Epidermal melanocyte (primary cell): ENCODE measurements around the gene ATP1B1.
"Not testable (repeated sequence)": the region's sequence is repeated elsewhere in the genome, so short reads cannot be mapped to it uniquely, and the experiment has no call there.

Experiments used
- DNase-seq: peaks from one replicate; pipeline ENCODE4 v3.0.0; 2011; ENCODE audit warnings: low spot score; ENCODE audit not compliant: insufficient read length

The ATP1B1 gene

DNA sequence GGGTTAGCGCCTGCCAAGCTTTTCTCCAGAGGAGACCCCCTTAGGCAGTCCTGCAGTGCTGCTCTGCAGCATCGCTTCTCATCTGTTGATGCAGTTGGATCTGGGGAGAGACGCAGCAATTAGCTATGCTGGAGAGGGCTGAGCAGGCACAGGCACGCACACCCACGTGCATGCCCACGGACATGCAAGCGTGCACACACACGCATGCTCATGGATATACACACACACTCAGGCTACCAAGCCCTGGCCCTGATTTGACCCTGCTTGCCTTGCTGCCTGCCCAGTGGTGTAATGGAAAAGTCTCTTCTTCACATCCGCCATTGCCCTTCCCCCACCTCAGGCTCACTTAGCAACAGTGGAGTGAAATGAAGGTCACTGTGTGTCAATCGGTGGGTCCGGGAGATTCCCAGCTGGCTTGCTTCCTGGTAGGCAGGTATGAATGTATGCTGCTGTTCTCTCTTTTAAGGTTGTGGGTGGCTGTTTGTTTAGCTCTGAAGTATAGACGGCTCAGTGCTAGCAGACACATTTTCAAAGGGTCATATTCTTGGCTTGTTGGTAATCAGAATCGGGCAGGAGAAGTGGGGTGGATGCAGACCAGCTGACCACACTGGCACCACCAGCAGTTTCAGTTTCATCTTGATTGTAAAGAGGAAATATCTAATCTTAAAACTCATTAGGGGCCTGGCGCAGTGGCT, 9.5 kb downstream of the ATP1B1 start:
- no peak for DNase-seq

DNA sequence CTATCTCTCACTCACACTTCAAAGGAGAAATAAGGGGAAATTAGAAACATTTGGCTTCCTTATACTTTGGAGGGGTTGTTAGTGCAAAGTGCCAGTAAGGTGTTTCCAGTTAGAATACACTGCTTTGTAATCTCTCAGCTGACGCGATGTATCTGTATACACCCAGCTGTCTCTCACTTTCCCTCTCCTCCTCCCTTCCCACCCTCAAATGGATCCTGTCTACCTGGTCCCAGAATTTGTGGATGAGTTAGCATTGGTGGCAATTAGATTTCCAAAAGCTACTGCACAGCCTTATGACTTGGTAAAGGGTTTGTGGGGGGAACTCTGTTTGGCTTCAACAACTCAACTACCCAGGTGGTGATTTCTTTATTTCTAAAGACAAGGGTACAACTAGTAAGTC, 10.5 kb downstream of the ATP1B1 start:
- DNase-seq: no peak

DNA sequence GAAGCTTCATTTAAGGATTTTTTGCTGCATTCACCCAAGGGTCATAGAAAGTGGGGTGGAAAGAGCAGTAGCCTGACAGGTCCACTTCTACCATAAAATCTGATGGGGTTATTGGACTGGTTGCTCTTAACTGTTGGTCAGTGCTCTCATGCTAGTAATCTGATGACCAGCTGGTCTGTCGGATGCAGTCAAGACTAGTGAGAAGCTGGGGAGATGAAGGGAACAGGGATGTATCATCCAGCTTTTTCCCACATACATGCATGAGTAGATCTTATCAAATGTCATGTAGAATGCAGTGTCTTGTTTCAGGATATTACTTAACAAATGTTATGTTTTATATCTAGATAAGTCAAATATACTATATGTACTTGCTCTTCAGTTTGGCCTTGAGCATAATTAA, 11.1 kb downstream of the ATP1B1 start:
- DNase-seq: no peak

DNA sequence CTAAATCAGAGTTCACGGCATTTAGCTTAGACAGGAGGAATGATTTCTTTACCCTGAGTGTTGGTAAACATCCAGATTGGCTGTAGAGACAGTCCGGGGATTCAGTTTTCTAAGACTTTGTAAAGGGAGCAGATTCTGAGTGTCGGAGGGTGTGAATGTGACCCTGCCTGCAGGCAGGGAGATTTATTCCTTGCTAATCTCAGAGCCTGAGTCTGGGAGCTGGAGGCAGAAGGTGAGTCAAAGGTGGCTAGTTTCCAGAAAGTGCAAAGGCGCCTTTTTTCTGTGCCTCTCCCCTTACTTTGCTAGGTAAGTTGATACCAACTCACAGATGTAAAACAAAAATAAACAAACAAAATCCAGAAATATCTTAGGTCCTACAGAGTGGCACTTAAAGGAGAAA, 11.7 kb downstream of the ATP1B1 start:
- no peak for DNase-seq

DNA sequence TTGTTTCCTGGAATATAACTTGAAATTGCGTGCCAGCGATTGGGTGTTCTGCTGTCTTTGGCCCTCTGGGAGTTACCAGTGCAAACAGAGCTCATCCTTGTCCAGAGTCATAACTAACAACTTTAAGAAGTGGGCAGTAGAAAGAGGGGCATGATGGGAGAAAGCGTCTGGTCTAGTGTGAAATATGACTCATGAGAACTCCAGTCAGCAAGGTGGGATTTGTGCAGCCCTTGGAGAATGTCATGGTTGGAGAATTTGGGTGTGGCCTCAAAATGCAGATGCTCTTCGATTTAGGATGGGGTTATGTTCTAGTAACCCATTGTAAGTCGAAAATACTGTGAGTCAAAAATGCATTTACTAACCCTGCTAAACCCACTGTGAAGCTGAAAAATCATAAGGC, 12.9 kb downstream of the ATP1B1 start:
- DNase-seq: no peak

DNA sequence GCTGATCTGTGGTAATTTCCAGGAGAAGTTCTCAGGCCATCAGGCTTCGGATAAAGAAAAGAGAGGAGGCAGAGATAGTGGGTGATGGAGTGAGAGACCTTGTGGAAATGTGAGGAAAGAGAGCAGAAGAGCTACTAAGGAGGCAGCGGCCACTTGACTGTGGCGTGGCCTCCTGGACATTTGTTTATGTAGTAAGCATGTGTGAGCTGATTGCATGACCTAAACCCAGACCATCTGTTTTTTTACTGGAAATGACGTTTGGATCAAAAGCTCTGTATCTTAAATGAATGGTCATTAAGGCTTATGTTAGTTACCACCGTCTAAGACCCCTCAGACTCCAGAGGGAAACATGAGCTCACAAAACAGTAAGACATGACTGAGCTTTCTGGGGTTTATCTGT, 13.6 kb downstream of the ATP1B1 start:
- DNase-seq: no peak

DNA sequence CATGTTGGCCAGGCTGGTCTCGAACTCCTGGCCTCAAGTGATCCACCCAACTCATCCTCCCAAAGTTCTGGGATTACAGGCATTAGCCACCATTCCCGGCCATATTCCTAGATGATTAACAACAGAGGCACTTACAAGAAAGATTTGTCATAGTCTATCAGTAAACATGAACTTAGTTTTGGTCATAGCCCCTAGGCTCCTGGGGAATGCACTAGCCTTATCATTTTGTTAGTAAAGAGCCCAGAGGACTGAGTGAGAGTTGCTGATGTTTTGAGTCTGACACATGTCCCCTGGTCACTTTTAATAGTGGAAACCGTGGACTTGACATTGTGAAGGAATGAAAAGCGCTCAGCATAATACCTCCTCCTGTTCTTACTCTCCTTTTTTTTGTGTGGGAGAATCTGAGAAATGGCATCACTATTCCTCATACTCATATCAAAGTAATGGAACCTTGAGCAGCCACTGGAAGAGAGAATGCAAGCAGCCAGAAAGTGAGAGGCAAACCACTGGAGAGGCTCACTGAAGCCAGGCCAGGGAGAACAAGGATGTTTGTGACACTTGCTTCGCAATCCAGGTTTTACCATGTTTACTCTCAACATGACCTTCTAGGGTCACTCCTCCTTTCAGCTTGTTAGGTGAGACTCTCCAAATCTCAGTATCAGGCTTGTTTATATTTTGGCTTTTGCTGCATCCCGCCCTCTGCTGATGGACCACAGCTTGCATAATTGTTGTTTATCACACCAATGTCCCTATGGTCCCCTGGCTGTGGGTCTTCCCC, 14.8 kb downstream of the ATP1B1 start:
- no peak for DNase-seq

DNA sequence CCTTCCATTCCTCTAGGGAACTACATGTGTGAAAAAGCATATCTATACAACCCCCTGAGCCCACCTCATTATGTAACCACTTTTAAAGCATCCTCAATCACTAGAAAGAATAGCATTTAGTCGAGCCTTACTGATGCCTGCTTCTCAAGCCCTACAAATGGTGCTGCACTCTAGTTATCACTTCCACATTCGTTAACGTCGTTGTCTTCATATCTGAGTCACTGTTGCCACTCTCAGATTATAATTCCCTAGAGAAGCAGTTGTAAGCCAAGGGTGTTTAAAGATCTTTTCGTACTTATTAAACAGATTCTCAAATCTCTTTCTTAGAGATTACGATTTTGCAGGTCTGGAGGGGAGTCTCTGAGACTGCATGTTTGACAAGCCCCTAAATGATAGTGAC, 16.5 kb downstream of the ATP1B1 start:
- DNase-seq: no peak

DNA sequence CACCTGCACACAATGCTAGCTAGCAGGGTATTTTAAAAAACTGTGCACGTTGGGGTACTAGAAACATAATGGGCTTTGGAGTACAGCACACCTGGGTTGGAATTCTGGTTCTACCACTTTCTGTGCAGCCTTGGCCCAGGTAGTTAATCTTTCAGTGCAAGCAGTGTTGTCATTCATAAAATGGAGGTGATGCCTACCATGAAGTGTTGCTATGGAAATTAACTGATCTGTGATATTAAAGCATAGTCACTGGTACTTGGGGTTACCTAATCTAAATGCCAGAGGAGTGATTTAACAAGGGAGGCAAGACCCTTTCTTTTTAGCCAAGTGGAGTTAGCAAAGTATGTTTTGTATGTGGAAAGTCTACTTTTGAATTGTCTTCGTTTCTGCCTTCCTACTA, 18.0 kb downstream of the ATP1B1 start:
- DNase-seq: no peak

DNA sequence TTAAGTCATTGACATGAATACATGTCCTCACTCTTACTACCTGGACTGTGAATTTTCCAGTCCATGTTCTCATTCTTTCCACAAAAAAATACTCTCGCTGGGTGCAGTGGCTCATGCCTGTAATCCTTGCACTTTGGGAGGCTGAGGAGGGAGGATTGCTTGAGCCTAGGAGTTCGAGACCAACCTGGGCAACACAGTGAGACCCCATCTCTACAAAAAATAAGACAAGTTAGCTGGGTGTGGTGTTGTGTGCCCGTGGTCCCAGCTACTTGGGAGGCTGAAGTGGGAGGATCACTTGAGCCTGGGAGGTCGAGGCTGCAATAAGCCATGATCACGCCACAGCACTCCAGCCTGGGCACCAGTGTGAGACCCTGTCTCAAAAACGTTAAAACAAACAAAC, 19.1 kb downstream of the ATP1B1 start:
- DNase-seq: not testable (repeated sequence)

DNA sequence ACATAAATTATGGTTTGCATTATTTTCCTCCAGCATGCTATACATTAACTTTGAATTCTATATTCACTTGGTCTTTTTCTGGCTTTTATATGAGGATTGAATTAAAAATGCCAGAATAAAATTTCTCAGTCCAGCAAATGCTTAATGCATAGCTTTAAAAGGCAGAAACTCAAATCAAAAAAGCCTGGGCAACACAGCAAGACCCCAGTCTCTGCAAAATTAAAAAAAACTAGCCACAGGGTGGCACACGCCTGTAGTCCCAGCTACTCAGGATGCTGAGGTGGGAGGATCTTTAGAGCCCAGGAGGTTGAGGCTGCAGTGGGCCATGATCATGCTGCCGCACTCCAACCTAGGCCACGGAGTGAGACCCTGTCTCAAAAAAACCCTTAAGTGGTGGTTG, 19.8 kb downstream of the ATP1B1 start:
- DNase-seq: no peak

DNA sequence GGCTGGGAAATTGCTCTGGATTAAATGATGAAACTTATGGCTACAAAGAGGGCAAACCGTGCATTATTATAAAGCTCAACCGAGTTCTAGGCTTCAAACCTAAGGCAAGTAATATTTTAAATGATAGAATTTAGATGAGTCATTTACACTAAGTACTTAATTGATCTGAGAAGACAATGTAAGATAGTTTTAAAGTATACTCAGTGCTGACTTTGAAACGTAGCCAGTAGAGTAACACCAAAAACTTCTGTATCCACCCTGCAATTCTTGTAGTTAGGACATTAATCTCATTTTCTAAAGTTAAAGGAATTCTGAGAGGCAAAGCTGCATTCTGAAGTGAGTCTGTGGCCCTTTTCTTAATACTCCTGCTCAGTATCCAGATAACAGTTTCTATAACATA, 20.8 kb downstream of the ATP1B1 start:
- DNase-seq: no peak

DNA sequence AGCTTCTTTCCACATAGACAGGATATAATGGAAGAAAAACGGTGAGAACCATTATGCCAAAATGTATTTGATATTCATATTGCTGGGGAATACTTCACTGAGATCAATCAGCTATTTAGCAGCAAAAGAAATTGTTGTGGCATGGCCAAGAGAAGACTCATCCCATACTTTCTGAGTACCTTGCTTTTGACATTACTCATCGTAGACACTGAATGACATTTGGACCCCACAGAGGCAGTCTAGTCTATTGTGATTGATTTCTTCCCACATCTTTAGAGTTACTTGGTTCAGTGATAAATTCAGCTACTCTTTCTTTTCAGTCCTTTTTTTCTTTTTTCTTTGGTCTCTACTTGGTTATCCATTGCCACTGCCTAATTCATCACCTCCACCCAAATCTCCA, 22.1 kb downstream of the ATP1B1 start:
- no peak for DNase-seq

DNA sequence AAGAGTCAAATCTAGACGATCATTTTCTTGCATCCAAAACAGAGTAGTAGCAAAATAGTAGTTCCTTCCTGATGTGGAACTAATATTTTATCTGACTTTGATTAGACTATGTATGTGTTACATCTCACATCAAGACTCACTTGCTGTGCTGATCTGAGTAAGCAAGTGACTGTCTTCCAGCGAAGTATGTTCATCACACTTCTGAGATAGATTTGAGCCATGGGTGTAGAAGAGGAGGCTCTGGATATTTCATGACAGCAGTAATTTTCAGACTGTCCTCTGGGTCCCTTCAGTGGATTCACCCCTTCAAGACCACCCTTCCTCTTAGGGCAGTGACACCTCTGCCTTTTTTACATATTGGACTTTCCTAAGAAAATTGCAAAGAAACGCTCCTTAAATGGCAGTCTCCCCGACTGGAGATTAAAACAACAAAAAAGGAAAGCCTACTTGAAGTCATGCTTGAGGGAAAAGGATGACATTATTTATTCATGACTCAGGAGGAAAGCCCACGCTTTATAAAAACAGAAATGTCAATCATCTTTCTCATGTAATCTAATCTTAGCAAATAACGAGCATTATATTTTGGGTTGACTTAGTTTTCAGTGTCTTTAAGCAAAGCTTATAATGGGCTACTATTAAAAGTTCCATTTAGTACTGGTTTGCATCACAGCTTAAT, 22.8 kb downstream of the ATP1B1 start:
- no peak for DNase-seq

DNA sequence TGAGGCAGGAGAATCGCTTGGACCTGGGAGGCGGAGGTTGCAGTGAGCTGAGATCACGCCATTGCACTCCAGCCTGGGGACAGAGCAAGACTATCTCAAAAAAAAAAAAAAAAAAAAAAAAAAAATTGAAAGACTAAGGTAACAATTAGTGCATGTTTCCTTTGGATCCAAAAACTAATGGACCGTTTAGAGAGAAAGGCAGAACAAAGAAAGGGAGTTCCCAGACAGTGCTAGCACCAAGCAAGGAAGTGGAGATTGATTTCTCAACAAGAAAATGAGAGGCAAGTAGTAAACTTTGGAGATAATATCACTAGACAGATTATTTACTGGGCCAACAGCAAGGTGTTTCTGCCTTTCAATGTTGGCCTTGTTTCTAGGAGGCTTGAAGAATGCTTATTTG, 24.2 kb downstream of the ATP1B1 start:
- DNase-seq: no peak

DNA sequence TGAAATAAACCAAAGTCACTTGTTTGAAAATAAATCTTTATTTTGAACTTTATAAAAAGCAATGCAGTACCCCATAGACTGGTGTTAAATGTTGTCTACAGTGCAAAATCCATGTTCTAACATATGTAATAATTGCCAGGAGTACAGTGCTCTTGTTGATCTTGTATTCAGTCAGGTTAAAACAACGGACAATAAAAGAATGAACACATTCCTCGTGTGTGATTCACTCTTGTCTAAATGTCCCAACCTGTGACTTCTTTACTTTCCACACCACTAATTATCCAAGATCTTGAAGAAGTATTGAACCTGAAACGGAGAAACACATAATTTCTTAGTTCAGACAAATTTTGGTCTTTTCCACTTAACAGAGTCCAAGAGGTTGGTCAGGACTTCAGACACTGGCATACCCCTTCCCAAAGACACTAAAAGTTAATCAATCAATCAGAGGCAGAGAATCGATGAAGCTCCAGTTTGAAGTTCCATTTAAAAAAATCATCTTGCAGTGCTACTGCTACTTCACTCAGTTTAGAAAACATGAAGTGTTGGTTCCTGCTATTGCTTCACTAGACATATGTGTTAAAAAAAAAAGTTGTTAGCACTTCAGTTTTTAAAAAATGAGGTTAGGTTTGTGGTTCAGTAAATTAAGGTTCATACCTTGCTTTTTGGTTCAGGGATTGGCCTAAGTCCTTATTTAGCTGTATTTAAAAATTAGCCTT, 26.2 kb downstream of the ATP1B1 start:
- no peak for DNase-seq

DNA sequence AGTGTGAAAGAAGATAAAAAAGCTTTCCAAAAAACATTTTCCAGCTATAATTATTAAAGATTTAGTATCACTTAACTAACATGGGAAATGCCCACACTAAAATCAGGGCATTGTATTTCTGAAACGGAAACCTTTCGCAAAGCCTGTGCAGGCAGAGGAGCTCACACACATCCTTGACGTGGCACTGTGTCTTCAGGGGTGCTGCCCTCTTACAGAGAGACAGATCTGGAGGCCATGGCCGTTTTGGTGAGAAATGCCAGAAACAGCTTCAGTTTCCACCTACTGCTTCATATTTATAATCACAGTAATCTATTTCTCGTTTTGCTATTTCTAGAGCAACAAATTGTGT, 26.7 kb downstream of the ATP1B1 start:
- DNase-seq: no peak

DNA sequence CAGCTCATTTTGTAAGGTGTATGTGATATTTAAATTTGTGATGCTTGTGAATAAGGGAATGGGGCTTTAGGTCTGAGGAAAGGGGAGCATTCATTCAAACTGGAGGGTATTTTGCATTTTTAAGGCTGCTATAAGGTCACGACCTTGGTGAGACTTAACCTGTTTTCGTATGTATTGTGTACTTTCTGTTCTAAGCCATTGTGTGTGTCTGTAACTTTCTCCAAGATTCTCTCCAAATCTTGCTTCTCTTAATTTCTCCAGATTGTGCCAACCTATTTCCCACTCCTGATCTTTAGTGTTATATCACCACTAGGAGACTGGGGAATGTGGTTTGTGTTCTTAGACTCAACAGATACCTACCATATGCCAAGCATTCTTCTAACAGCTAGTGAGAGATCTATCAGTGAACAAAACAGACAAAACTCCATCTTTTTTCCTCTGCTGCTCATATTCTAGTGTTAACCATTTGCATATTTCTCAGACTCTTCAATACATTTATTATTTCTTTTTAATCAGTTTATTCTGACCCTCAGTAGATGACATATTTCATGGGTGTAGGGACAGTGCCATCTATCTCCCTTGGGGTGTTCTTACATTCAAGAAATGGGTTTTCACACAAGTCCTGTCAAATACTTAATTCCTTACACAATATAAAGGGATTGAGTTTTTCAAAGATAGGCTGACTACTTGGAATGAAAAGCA, 27.5 kb downstream of the ATP1B1 start:
- DNase-seq: no peak

DNA sequence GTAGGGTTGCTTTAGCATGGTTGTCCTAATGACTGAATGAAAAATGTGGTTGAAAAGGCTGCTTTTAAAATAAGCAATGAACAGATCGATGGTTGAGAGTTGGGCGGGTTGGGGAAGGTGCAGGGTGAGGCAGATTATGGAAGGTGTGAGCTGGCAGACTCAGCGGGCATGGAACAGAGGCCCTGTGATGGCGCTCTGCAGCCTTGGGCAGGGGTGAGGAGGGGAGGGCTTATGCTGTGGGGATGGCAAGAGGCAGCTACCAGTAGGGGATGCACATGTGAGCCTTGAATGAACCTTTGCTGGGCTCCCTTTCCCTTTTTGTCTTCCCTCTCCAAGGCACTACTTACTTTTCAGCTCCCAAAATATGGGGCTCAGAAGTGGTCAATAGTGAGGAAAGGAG, 30.9 kb downstream of the ATP1B1 start:
- DNase-seq: no peak

DNA sequence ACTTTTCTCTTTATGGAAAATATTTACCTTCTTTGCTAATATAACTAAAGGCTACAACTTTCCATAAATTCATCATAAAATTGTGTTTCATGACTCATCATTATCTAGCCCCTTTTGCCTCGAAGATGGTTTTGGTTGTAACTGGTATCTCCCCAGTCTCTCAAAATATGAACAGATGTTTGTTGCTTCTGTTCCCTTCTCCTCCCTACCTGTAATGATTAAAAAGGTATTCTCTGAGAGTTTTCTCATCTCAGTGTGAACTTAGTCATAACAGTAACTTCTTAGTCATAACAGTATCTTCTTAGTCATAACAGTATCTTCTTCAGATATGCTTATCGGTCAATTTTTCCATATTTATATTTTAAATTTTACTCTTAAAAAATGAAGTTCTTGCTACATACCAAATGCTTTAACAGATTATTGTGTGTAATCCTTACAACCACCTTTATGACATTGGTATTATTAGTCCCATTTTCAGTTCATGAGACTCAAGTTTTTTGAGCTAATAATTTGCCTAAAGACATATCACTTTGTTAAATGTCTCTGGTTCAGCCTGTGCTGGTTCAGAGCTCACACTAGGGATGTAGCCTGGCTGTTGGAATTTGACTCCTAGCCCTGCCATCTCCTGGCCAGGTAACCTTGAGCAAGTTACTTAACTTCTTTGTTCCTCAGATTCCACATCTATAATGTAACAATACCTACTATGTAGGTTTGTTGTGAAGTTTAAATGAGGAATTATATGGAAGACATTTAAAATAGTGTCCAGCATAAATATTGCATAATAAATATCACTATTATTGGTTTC, 32.6 kb downstream of the ATP1B1 start:
- no peak for DNase-seq

DNA sequence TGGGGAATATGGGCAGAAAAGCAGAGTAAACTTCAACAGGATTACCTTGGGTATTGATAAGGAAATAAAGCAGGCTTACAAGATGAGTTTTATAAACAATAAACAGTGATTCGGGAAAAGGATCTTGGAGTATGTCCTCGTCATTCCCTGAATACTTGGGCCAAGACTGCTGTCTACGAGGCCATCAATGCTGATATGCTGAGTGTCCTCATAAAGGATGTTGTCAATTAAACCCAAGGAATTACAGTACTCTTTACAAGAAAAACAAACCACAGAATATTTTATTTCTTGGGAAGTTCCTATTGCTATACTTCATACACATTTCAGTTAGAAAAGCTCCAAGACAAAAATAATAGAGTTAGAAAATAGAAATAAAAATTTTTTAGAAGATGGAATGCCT, 34.9 kb downstream of the ATP1B1 start:
- no peak for DNase-seq
